Esophagus mucosa (tissue), 1 donor: ENCODE measurements around the gene CORO2A. TPM values are rescaled to one million over a fixed set of nuclear protein-coding genes. Genes with fewer than 3 reads are reported as not detected.

Source experiments
- ATAC-seq: fragments of 200-7000 bp; cut with Tn5 transposase; one replicate; pipeline ENCODE4 v1.9.1; 2020
- total RNA-seq: library from RNA; stranded (reverse); gene quantifications from one replicate; pipeline ENCODE4 v1.2.4, GENCODE V29; 2023
- donor health status: DM: yes; HTN: yes; CAD: no.

CORO2A gene
- total RNA-seq, 1 donor from 2014 or later: 21.2 TPM

DNA sequence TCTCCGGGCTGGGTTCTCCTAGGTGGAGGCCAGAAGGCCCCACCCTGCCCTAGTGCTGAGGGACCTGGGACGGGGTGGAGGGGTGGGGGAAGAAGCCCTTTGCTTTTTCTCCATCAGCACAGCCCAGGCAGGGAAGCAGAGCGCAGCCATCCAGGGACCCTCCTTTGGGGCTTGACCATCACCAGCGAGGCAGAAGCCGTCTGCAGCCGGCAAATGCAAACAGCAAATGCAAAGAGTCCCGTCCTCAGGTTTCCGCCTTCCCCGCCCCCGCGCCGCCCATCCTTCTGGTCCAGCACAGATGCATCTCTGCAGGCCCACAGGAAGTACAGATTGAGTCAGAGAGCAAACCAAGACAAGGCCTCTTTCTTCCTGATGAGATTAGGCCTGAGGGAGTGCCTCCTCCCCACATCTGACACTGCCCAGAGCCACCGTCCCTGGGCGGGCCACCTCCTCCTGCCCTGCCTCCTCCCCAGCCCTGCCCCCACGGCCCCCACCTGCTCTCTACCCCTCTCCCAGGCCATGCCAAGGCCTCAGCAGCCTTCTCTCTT, 23.4 kb downstream of the CORO2A start:
- peak; percentile 76 for ATAC-seq

DNA sequence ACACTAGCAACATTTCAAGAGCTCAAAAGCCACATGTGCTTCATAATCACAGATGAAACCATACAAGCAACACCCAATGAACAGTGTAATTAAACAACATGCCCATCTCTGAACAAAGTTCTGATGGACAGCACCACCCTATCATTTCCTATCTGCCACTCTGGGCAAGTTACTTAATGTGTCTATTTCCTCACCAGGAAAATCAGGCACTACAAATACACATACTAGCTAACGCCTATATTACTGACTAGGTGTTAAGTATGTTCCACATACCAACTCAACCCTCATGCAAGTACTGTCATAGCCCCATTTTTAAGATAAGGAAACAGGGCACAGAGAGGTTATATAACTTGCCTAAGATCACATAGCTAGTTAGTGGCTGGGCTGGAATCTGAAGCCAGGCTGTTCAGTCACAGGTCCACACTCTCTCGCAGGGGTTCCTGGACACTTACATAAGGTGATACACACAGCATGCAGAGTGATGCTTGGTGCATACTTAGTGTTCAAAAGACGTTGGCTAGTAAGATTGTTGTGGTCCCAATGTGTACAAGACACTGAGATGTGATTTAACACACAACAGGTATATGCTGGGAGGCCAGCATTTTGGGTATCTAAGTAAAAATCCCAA, 24.2 kb downstream of the CORO2A start:
- ATAC-seq: peak; percentile 61

DNA sequence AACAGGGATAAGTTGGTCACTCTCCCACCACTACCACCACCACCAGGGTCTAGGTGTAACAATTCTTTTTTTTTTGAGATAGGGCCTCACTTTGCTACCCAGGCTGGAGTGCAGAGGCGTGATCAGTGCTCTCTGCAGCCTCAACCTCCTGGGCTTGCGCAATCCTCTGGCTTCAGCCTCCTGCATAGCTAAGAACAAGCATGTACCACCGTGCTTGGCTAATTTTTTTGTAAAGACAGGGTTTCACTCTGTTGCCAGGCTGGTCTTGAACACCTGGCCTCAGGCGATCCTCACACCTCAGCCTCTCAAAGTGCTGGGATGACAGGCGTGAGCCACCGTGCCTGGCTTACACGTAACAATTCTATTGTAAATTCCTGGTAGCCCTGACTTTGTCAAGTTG, 27.5 kb downstream of the CORO2A start:
- ATAC-seq: no peak

- ATAC-seq: peak; percentile 96
These were observed 29.8 kb downstream of the CORO2A start for GRCh38 chr9:98162613-98163012.

DNA sequence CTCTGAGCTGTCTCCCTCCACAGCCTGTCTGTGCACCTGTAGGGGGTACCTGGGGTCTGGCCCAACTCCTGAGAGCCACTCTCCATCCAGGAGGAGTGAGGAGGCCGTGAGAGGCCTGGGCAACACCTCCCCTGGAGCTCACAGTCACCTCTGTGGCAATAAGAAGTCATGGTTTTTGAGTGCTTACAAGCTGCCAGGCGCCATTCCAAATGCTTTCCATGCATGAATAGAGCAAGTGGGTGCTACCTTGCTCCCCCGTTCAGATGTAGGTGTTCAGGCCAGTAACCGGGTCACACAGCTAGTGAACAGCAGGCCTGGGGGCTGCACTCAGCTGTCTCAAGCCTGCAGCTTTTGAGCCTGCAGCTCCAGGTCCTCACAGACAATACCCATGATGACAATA, 30.6 kb downstream of the CORO2A start:
- ATAC-seq: no peak

GRCh38 chr9:98159790-98160189, 32.6 kb downstream of the CORO2A start:
- ATAC-seq: no peak

DNA sequence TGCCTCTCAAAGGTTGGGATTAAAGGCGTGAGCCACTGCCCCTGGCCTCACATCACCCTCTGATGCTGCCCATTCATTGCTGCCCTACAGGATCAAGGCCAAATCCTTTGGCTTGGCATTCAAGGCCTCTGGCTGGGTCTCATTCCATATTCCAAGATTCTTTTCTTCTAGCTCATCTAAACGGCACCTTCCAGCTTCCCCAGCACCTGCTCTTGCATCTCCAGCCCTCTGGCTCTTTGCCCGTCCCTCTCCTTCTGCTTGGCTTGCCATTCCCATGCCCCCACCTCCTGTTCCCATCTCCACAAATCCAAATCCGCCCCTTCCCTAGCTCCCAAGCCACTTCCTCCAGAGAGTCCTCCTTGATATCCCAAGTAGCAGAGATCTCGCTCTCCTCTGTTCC, 33.1 kb downstream of the CORO2A start:
- ATAC-seq: no peak

DNA sequence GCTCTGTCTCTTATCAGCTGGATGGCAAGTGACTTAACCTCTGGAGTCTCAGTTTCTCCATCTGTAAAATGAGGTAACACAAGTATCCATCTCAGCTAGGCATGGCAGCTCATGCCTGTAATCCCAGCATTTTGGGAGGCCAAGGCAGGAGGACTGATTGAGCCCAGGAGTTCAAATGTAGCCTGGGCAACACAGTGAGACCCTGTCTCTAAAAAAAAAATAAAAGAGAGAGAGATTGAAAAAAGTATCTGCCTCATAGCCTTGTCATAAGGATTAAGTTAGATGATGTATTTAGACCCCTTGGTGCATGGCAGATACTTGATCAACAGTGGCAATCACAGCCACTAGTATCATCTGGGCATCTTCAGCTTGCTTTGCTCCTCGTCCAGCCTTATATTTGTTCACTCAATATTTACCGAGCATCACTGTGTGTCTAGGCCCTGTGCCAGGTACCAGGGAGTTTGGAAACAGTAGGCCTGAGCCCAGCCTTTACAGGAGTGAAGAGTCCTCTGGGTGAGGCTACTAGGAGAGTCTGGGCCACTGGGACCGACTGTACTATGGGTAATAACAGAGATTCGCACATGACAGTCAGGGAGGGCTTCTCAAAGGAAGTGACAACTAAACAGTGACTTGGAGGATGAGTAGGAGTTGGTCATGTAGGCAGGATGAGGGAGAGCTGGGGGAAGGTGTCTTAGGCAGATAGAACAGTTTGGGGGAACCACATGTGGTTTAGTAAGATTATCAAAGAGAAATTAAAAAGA, 34.2 kb downstream of the CORO2A start:
- ATAC-seq: peak; percentile 12

DNA sequence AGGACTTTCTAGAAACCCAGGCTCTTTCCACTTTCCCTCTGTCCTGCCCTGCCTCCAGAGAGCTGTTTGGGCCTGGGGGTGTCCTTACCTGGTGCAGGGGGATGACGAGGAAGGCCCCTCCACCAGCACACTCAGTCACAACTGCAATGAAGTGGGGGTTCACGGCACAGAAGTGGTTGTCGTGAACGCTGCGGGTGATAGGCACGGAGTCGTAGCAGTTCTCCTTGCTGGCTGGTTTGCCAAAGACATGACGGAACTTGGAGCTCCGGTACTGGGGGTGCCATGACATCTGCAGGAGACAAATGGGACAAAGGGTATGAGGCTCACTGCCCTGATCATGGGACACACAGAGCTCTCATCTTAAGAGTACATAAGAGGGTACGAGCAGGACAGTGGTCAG, 35.1 kb downstream of the CORO2A start:
- ATAC-seq: no peak

- ATAC-seq: peak; percentile 57
These were observed 37.8 kb downstream of the CORO2A start for GRCh38 chr9:98154678-98155077.

DNA sequence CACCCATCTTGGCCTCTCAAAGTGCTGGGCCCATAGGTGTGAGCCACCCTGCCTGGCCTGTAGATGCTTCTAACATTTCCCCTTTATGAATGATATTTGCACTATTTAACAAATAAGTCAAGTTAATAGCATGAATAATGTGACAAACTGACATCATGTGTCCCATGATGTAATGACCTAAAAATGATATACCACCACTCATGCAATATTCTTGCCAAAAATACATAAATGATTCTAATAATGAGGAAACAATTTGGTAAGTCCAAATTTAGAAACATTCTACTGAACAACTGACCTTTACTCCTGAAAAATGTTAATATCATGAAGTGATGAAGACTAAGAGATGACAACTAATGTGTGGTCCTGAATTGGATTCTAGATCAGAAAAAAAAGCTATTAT, 39.9 kb downstream of the CORO2A start:
- no peak for ATAC-seq

GRCh38 chr9:98150721-98151120, 41.7 kb downstream of the CORO2A start:
- no peak for ATAC-seq

- no peak for ATAC-seq
These were observed 42.3 kb downstream of the CORO2A start for GRCh38 chr9:98150164-98150563.

GRCh38 chr9:98149422-98149821, 43.0 kb downstream of the CORO2A start:
- no peak for ATAC-seq

- no peak for ATAC-seq
These were observed 44.0 kb downstream of the CORO2A start for GRCh38 chr9:98148486-98148885.

DNA sequence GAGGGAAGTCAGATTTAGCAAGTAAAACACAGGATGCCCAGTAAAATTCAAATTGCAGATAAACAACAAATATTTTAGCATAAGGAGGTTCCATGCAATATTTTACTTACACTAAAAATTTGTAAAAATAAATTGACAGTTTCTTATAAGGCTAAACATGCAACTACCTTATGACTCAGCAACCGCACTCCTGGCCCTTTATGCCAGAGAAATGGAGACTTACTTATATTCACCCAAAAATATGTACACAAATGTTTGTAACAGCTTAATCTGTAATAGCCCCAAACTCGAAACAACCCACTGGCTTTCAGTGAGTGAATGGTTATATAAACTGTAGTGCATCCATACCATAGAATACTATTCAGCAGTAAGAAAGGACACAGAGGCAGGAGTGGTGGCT, 44.9 kb downstream of the CORO2A start:
- ATAC-seq: no peak

GRCh38 chr9:98146101-98146991, 46.1 kb downstream of the CORO2A start:
- ATAC-seq: peak; percentile 92

DNA sequence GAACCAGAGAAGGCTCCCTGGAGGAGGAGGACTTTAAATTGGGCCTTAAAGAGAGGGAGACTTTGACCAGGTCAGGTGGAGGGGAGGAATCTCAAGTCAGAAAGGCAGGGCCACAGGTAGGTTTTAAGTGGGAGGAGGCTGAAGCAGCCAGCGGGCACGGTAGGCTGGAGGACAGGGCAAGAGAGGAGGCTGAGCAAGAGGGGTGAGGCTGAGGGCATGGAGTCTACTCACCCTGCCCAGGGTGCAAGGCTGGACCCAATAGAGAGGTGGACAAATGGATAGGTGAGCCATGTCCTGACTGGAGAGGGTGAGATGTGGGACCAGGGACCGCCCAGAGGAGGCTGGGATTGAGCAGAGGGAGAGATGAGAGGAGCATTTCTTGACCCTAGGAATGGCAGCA, 47.8 kb downstream of the CORO2A start:
- ATAC-seq: no peak

GRCh38 chr9:98144076-98144475, 48.4 kb downstream of the CORO2A start:
- peak; percentile 6 for ATAC-seq

- no peak for ATAC-seq
These were observed 49.4 kb downstream of the CORO2A start for GRCh38 chr9:98142925-98143481.

DNA sequence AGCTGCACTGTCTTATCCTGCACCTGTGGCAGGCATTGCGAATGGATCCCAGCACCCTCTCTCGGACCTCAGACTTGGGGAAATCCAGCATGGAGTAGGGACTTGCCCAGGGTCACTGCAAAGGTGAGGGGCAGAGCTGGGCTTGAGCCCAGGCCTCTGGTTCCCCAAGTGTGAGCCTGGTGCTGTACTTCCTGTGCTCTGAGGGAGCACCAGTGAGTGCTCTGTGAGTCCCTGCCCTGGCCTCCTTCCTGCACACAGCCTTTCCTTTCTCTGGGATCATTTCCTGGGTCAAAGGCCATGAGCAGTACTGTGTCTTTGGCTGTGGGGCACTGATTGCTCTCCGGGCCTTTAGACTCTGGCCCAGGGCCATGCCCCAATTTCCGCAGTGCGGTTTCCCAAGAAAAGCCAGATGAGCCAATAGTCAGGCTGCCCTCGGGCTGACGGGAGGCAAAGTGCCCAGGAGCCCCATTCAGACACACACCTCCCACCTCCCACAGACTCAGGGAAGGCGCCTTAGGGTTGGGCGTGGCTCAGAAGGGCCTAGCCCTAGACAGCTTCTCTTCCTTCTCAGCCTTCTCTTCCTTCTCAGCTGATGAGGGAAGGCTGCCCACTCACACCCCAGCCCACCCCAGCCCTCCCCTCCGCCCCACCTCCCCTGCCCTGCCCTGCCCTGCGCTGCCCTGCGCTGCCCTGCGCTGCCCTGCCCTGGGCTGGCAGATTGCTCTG, 50.1 kb downstream of the CORO2A start:
- peak; percentile 65 for ATAC-seq

DNA sequence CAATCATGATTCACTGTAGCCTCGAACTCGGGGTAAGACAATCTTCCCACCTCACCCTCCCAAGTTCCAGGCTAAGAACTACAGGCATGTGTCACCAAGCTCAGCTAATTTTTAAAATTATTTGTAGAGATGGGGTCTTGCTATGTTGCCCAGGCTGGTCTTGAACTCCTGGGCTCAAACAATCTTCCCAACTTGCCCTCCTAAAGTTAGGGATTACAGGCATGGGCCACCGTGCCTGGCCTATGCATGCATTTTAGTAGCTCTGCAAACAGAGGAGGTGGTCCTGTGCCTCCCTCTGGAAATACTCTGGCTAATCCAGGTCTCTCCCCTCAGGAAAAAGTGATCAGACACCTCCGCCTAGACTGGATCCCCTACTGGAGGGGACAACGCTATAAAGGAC, 51.9 kb downstream of the CORO2A start:
- no peak for ATAC-seq
